HG03558 (cell line): Measurements from ENCODE around the gene LRRFIP2.
"Not testable (repeated sequence)": the region's sequence is repeated elsewhere in the genome, so short reads cannot be mapped to it uniquely, and the experiment has no call there.

ENCODE experiments used
- ATAC-seq: cut with Tn5 transposase; IDR thresholded peaks from one replicate; pipeline ENCODE4 v1.9.1; 2021; ENCODE audit warnings: moderate number of reproducible peaks; ENCODE audit not compliant: unreplicated experiment; ENCODE audit errors: extremely low read depth

The LRRFIP2 gene

GRCh38 chr3:37147666-37148065 is 26.7 kb downstream of the LRRFIP2 start:
- ATAC-seq: no peak

GRCh38 chr3:37146927-37147326 is 27.5 kb downstream of the LRRFIP2 start:
- ATAC-seq: not testable (repeated sequence)

GRCh38 chr3:37145611-37146010 is 28.8 kb downstream of the LRRFIP2 start:
- no peak for ATAC-seq

- no peak for ATAC-seq
Observed at GRCh38 chr3:37144806-37145205, 29.6 kb downstream of the LRRFIP2 start.

- no peak for ATAC-seq
Observed at GRCh38 chr3:37143821-37144220, 30.6 kb downstream of the LRRFIP2 start.

- ATAC-seq: no peak
Observed at GRCh38 chr3:37141676-37142075, 32.7 kb downstream of the LRRFIP2 start.

GRCh38 chr3:37140899-37141541 is 33.4 kb downstream of the LRRFIP2 start:
- ATAC-seq: no peak

GRCh38 chr3:37139567-37140052 is 34.8 kb downstream of the LRRFIP2 start:
- ATAC-seq: no peak

GRCh38 chr3:37138816-37139215 is 35.6 kb downstream of the LRRFIP2 start:
- no peak for ATAC-seq

- ATAC-seq: no peak
Observed at GRCh38 chr3:37137516-37137915, 36.9 kb downstream of the LRRFIP2 start.

GRCh38 chr3:37136067-37136466 is 38.3 kb downstream of the LRRFIP2 start:
- ATAC-seq: no peak

GRCh38 chr3:37135561-37135960 is 38.8 kb downstream of the LRRFIP2 start:
- no peak for ATAC-seq

- ATAC-seq: no peak
Observed at GRCh38 chr3:37132334-37132733, 42.0 kb downstream of the LRRFIP2 start.

GRCh38 chr3:37131860-37132144 is 42.6 kb downstream of the LRRFIP2 start:
- ATAC-seq: no peak

GRCh38 chr3:37130984-37131859 is 43.2 kb downstream of the LRRFIP2 start:
- ATAC-seq: no peak

GRCh38 chr3:37130448-37130847 is 43.9 kb downstream of the LRRFIP2 start:
- no peak for ATAC-seq

GRCh38 chr3:37129871-37130270 is 44.5 kb downstream of the LRRFIP2 start:
- ATAC-seq: peak; percentile 48

GRCh38 chr3:37127340-37127739 is 47.0 kb downstream of the LRRFIP2 start:
- no peak for ATAC-seq

- no peak for ATAC-seq
Observed at GRCh38 chr3:37126856-37127255, 47.5 kb downstream of the LRRFIP2 start.

- no peak for ATAC-seq
Observed at GRCh38 chr3:37125195-37126073, 48.9 kb downstream of the LRRFIP2 start.

- ATAC-seq: no peak
Observed at GRCh38 chr3:37124435-37124834, 49.9 kb downstream of the LRRFIP2 start.
